Measurements from ENCODE around the gene HELQ. TPM values are rescaled to one million over a fixed set of nuclear protein-coding genes. Genes with fewer than 3 reads are reported as not detected.

The HELQ gene
- total RNA-seq, 2 donors from 2014 or later = 8.8 to 10.7 TPM

GRCh38 chr4:83438719-83439118 lies 16.9 kb downstream of the HELQ start:
- TF ChIP-seq CTCF (IDR thresholded peaks at IDR 0.05) = no peak
- Histone ChIP-seq H3K9me3 (no peaks in the 10 kb centered on the region), H3K4me1 (no peaks in the 10 kb centered on the region), H3K36me3 (peaks cover 46% of the 10 kb centered on the region), H3K27me3 (no peaks in the 10 kb centered on the region), H3K4me3 (no peak overlapping the region), H3K27ac (no peak overlapping the region)
- no peak for DNase-seq (ENCODE audit: low spot score)

GRCh38 chr4:83436680-83437079 lies 18.9 kb downstream of the HELQ start:
- TF ChIP-seq CTCF (IDR thresholded peaks at IDR 0.05) = no peak
- Histone ChIP-seq H3K9me3 (no peaks in the 10 kb centered on the region), H3K4me1 (no peaks in the 10 kb centered on the region), H3K27me3 (no peaks in the 10 kb centered on the region), H3K27ac (no peak overlapping the region), H3K36me3 (peaks cover 31% of the 10 kb centered on the region), H3K4me3 (no peak overlapping the region)
- no peak for DNase-seq (ENCODE audit: low spot score)

GRCh38 chr4:83431200-83431599 lies 24.4 kb downstream of the HELQ start:
- Histone ChIP-seq H3K9me3 (no peaks in the 10 kb centered on the region), H3K36me3 (peaks cover 37% of the 10 kb centered on the region), H3K4me3 (no peak overlapping the region), H3K27ac (no peak overlapping the region), H3K4me1 (no peaks in the 10 kb centered on the region), H3K27me3 (no peaks in the 10 kb centered on the region)
- no peak for TF ChIP-seq CTCF (IDR thresholded peaks at IDR 0.05)
- DNase-seq (ENCODE audit: low spot score) = no peak

DNA sequence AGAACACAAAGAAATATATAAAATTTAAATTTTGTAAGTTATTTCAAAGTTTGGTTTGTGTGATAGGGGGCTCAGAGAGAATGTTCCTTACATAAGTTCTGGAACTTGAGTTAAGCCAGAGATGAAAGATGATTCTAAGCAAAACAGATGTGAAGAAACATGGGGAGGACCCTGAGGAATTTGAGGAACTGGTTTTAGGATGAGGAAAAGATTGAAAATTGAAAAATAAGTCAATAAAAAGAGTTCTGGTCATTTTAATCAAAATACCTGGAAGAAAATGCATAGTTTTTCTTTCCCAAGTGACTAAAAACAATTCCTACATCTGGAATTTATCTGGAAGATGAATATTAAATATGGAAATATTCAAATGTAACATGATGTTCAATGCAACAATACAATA lies 37.4 kb downstream of the HELQ start:
- H3K4me1 ChIP-seq = no peaks in the 10 kb centered on the region
- TF ChIP-seq CTCF (IDR thresholded peaks at IDR 0.05) = no peak

DNA sequence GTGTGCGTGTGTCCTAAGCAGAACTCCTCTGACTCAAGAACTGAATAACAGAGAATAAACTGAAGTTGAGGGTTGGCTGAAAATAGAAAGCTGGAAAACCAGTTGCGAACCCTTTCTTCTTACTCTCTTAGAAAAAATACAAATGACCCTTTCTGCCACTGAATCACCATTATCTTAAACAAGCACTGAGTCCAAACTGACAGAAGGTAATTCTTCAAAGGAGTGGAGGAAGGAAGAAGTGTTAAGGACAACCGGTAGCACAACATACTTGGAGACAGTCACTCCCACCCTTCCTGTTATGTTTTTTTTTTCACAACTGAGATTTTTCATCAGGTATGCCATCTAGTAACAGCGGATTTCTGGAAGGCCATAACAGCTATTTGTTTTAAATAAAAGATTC lies 38.1 kb downstream of the HELQ start:
- Histone ChIP-seq H3K36me3 (peaks cover 60% of the 10 kb centered on the region), H3K27ac (no peak overlapping the region), H3K4me3 (no peak overlapping the region), H3K9me3 (no peaks in the 10 kb centered on the region), H3K27me3 (no peaks in the 10 kb centered on the region), H3K4me1 (no peaks in the 10 kb centered on the region)
- TF ChIP-seq CTCF (IDR thresholded peaks at IDR 0.05) = no peak
- no peak for DNase-seq (ENCODE audit: low spot score)

More for the DNA sequence above, 37.4 kb downstream of the HELQ start:
- Histone ChIP-seq H3K9me3 (no peaks in the 10 kb centered on the region), H3K4me3 (no peak overlapping the region), H3K27ac (no peak overlapping the region), H3K27me3 (no peaks in the 10 kb centered on the region), H3K36me3 (peaks cover 66% of the 10 kb centered on the region)
- DNase-seq (ENCODE audit: low spot score) = no peak

- Histone ChIP-seq H3K27me3 (no peaks in the 10 kb centered on the region), H3K36me3 (peaks cover 57% of the 10 kb centered on the region), H3K4me1 (no peaks in the 10 kb centered on the region), H3K4me3 (no peak overlapping the region), H3K9me3 (no peaks in the 10 kb centered on the region), H3K27ac (no peak overlapping the region)
- DNase-seq (ENCODE audit: low spot score) = no peak
- TF ChIP-seq CTCF (IDR thresholded peaks at IDR 0.05) = no peak
Measured at GRCh38 chr4:83413676-83414075, 41.9 kb downstream of the HELQ start.
